Thoracic aorta (tissue), 2 donors: ENCODE results near the gene STRAP. TPM values are rescaled to one million over a fixed set of nuclear protein-coding genes. Genes with fewer than 3 reads are reported as not detected.
"Not testable (repeated sequence)": the region's sequence is repeated elsewhere in the genome, so short reads cannot be mapped to it uniquely, and the experiment has no call there.

Experiments
- ATAC-seq: fragments of 150-250 bp; one replicate; pipeline ENCODE4 v1.8.0; 2017; ENCODE audit warnings: low read depth; ENCODE audit not compliant: insufficient number of reproducible peaks, low FRiP score
- DNase-seq: peaks from one replicate; pipeline ENCODE4 v3.0.0-alpha.2; 2020; ENCODE audit warnings: low spot score
- H3K27ac ChIP-seq, 2 donors: fragments of 200-600 bp; sonication (generic); 1 replicate in 1 of 2; 2 replicates in 1 of 2; pipeline ENCODE4 v1.5.1; 2016; ENCODE audit warnings: mild to moderate bottlenecking in 2 of 2, moderate library complexity in 2 of 2
- H3K27me3 ChIP-seq: fragments of 200-600 bp; sonication (generic); replicated peaks from 2 replicates; pipeline ENCODE4 v1.6.0; 2016; ENCODE audit warnings: mild to moderate bottlenecking; ENCODE audit not compliant: insufficient read depth
- H3K36me3 ChIP-seq: fragments of 200-600 bp; sonication (generic); one replicate; pipeline ENCODE4 v1.5.1; 2016
- H3K4me1 ChIP-seq, 2 donors: fragments of 200-600 bp; sonication (generic); 1 replicate in 1 of 2; 2 replicates in 1 of 2; pipeline versions ENCODE4 v1.5.1 to v1.6.0; 2016; ENCODE audit warnings: low read depth in 2 of 2, mild to moderate bottlenecking in 1 of 2; ENCODE audit not compliant: control insufficient read depth in 1 of 2
- H3K4me3 ChIP-seq: fragments of 200-600 bp; sonication (generic); 2 replicates; pipeline ENCODE4 v1.5.1; 2016; ENCODE audit warnings: mild to moderate bottlenecking
- H3K9me3 ChIP-seq: fragments of 200-600 bp; sonication (generic); 2 replicates; pipeline ENCODE4 v1.5.1; 2016
- CTCF ChIP-seq: fragments of 200-600 bp; sonication (generic); IDR thresholded peaks from one replicate; pipeline ENCODE4 v1.5.1; 2019; ENCODE audit warnings: antibody characterized with exemption
- total RNA-seq, 2 donors: library from RNA; depleted of rRNA; stranded (reverse); fragments of >200 nt; gene quantifications; one replicate each; pipeline versions ENCODE4 v1.1.0 to v1.2.3, GENCODE V29; 2016

Gene STRAP
- total RNA-seq, 2 donors from 2014 or later, result 55.1 to 55.5 TPM

DNA sequence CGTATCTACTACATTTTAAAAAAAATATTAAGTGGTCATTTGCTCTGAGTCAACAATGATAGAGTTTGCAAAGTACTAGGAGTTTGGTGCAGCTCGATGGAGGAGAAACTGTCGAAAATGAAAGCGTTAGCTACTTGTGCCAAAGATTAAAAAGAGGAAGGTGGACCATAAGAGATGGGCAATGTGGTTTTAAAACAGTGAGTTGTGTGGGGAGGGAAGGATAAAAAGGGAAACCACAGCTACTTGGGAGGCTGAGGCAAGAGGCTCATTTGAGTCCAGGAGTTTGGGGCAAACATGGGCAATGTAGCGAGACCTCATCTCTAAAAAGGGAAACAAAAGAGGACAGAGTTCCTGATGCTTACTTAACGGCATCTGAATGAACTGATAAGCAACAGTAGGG is 18.2 kb upstream of the STRAP start:
- DNase-seq (no peak), ATAC-seq (no peak)
- Histone ChIP-seq H3K27me3 (no peaks in the 10 kb centered on the region), H3K9me3 (no peaks in the 10 kb centered on the region), H3K36me3 (no peaks in the 10 kb centered on the region), H3K4me1 (no peaks in the 10 kb centered on the region), H3K27ac (no peak overlapping the region), H3K4me3 (no peak overlapping the region)
- no peak for TF ChIP-seq CTCF

DNA sequence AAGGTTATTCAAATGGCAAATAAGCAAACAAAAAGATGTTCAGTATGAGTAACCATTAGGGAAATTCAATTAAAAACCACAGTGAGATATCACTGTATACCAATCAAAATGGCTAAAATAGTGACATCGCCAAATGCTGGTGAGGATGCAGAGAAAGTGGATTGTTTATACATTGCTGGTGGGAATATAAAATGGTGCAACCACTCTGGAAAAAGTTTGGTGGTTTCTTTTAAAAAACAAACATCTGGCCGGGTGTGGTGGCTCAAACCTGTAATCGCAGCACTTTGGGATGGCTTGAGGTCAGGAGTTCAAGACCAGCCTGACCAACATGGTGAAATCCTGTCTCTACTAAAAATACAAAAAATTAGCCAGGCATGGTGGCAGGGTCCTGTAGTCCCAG is 14.0 kb upstream of the STRAP start:
- Histone ChIP-seq H3K4me1 (no peaks in the 10 kb centered on the region), H3K27me3 (no peaks in the 10 kb centered on the region), H3K4me3 (no peak overlapping the region), H3K36me3 (no peaks in the 10 kb centered on the region), H3K9me3 (no peaks in the 10 kb centered on the region), H3K27ac (no peak overlapping the region)
- ATAC-seq (no peak), DNase-seq (no peak)
- no peak for TF ChIP-seq CTCF

DNA sequence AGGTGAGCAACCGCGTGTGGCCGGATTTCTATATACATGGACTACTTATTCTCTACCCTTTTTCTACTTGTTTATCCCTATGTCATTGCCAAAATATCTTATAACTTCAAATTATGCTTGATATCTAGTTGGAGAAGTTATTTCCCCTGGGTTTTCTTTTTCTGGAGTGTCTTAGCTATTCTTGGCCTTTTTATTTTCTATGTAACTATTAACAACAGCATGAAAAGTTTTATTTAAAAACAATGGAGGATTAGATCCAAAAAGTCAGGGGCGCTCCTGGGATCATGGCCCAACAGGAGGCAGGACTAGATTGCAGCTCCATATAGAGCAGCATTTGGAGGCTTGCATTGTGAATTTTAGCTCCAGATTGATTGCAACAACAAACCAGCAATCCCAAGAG is 8.6 kb upstream of the STRAP start:
- H3K9me3 ChIP-seq, result no peaks in the 10 kb centered on the region
- DNase-seq (no peak), ATAC-seq (no peak)
- no peaks in the 10 kb centered on the region for H3K27me3 ChIP-seq
- H3K4me1 ChIP-seq, result no peaks in the 10 kb centered on the region
- no peak for TF ChIP-seq CTCF
- no peaks in the 10 kb centered on the region for H3K36me3 ChIP-seq
- no peak overlapping the region for H3K27ac ChIP-seq
- no peak overlapping the region for H3K4me3 ChIP-seq

- not testable (repeated sequence) for DNase-seq, H3K27ac ChIP-seq, ATAC-seq, H3K36me3 ChIP-seq, H3K9me3 ChIP-seq, H3K4me3 ChIP-seq, H3K27me3 ChIP-seq, H3K4me1 ChIP-seq
Observed at GRCh38 chr12:15874556-15875145, 7.5 kb upstream of the STRAP start.

- no peak for DNase-seq
- H3K27me3 ChIP-seq, result no peaks in the 10 kb centered on the region
Observed at GRCh38 chr12:15875863-15876262, 6.3 kb upstream of the STRAP start.

More at GRCh38 chr12:15875863-15876262, 6.3 kb upstream of the STRAP start:
- no peaks in the 10 kb centered on the region for H3K36me3 ChIP-seq
- no peak overlapping the region for H3K4me3 ChIP-seq
- H3K27ac ChIP-seq, result no peak overlapping the region
- no peaks in the 10 kb centered on the region for H3K9me3 ChIP-seq
- no peaks in the 10 kb centered on the region for H3K4me1 ChIP-seq
- ATAC-seq, result no peak
- no peak for TF ChIP-seq CTCF
